ENCODE data around the gene FXYD6.

FXYD6 gene

DNA sequence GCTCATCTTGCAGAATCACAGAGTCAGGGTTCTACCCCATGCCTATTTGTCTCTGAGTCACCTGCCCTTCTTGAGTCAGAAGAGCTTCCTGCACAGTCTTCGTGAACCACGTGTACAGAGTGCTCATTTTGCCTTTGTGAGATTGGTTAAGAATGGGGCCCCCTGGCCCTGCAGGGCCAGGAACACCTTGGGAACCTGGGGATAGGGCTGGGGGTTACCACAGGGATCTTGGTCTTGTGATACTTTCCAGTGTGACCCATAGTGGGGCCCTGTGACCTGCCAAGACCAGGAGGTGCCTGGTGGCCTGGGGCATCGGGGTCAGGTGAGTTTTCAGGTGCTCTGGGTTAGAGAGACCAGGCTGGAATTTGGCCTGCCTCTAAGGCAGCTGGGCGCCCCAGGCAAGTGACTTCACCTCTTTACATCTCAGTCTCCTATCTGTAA lies 43.3 kb upstream of the FXYD6 start:
- no peak for TF ChIP-seq CTCF (IDR thresholded peaks at IDR 0.05)

DNA sequence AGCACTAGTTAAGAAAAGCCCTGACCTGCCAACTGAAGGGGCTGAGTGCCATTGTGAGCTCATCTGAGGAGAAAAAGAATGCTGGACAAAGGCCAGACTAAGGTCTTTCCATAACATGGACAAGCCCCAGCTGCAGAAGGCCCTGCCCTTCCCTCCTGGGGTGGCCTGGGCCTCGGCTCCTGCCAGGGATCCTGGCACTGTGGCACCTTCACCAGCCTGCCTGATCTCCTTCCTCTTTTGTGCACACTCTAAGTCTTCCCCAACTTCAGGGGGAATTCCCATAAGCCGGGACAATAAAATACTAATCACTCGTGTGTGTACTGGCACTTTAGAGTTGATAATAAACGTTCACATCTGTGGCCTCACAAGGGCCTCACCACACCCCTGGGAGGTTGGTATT lies 42.9 kb upstream of the FXYD6 start:
- no peak for TF ChIP-seq CTCF (IDR thresholded peaks at IDR 0.05)

DNA sequence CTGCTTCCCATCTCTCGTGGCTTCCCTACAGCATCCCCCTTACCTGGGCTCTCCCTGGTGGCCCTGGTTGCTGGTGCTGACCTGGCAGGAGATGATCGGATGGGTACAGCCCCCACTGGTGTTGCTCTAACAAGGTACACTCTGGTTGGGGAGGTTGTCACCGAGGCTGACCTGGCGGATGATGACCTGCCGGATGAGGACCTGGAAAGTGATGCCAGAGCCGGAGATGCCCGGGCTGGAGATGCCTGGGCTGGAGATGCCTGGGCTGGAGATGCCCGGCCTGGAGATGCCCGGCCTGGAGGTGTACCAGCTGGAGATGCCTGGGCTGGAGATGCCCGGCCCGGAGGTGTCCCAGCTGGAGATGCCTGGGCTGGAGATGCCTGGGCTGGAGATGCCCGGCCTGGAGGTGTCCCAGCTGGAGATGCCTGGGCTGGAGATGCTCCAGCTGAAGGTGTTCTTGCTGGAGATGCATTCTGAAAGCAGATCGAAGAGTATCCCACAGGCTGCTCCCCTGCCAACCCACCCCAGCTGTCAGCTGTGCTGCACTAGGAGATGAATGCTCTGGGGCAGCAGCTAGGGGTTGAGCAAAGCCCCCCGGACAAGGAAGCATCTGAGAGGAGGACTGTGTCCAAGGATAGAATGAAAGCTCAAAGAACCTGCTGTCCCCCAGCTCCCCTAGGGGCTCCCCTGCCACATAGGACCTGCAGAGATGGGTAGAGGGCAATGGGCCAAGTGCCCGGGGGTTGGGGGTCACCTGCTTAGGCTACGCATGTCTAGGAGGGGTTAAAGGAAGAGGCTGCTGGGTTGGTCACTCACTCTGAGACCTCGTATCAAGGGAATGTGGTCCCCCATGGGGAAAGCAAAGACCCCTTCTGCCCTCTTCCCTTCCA lies 42.2 kb upstream of the FXYD6 start:
- TF ChIP-seq CTCF (IDR thresholded peaks at IDR 0.05) = no peak

GRCh38 chr11:117917591-117918151 lies 41.2 kb upstream of the FXYD6 start:
- no peak for TF ChIP-seq CTCF (IDR thresholded peaks at IDR 0.05)

DNA sequence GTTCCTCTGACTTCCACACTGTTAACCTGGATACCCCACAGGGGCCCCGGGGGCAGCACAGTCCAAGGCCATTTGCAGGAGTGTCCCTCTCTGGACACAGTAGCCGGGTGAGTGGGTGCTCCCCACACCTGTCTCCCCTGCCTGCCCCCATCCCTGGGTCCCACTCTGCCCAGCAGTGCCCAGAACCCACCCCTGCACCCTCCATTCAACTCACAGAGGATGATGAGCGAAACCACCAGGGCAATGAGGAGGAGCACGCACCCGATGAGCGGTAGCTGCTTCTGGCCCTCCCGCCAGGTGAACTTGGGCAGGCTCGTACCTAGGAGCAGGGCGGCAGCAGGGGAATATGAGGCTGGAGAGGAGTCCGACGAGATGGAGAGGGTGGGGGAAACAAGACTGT lies 40.5 kb upstream of the FXYD6 start:
- TF ChIP-seq CTCF (IDR thresholded peaks at IDR 0.05) = no peak

DNA sequence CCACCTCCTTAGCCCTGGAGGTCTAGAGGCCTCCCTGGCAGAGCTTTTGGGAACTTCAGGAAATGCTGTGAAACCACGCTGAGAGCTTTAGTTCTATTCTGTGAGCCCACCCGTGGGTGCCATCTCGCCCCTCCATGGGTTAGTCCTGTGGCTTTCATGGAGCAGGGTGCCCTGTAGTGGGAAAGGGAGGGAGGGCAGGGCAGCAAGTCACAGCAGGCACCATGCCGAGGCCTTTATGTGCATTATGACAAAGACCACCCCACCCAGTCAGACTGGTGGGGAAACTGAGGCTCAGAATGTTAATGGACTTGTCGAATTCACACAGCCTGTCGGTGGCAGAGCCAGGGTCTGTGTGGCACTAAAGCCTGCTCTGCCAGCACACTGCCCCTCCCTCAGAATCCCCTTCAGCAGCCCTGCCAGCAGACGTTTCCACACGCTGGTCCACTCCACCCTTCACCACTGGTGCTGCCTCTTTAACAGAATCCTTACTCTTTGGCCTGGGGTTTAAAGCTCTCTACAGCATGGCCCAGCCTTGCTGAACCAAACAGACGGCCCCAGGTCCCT lies 39.3 kb upstream of the FXYD6 start:
- TF ChIP-seq CTCF (IDR thresholded peaks at IDR 0.05) = no peak

DNA sequence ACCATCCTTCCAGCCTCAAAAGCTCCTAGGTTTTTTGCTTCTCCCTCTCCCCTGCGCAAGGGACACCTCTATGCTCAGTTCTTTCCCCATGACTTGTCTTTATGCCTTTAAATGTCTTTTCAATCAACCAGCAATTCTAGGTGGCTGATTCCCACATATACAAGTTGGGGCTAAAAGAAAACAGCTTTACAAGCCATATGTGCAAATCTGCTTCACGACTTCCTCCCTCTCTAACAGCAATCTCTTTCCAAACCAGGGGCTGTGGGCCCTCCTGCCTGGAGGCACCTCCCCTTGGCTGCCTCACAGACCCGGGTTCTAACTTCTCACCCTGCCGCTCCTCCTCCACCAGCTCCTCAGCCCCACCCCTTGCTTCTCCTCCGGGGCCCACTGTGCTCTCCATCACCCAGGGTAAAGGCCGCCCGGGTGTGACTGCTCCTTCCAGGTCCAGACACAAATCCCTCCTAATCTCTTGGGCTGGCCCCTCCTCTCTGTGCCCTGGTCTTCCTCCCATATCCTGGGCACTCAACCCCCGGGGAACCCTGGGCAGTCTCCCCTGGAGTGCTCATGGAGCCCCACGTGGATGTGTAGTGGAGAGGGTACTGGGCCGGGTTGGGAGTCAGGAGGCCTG lies 38.6 kb upstream of the FXYD6 start:
- TF ChIP-seq CTCF (IDR thresholded peaks at IDR 0.05) = no peak

Data from LNCAP (cell line).